BLaER1 treated with 17β-estradiol and CSF1 and Interleukin-3, amounts not matched to agents 10 nM and 100 nM (cell line): ENCODE results near the gene NOX4.
"Not testable (repeated sequence)": the region's sequence is repeated elsewhere in the genome, so short reads cannot be mapped to it uniquely, and the experiment has no call there.

Experiments used
- H3K27ac ChIP-seq, 11 experiments: shearing (Covaris generic); formaldehyde crosslinking; 2 replicates each; pipeline ENCODE4 v1.8.1; 2022
- H3K27me3 ChIP-seq, 11 experiments: shearing (Covaris generic); formaldehyde crosslinking; 2 replicates each; pipeline ENCODE4 v1.8.1; 2022
- H3K36me3 ChIP-seq, 11 experiments: shearing (Covaris generic); formaldehyde crosslinking; 2 replicates each; pipeline ENCODE4 v1.8.1; 2022
- H3K4me1 ChIP-seq, 10 experiments: shearing (Covaris generic); formaldehyde crosslinking; 2 replicates each; pipeline ENCODE4 v1.8.1; 2022
- H3K4me2 ChIP-seq, 11 experiments: shearing (Covaris generic); formaldehyde crosslinking; 2 replicates each; pipeline ENCODE4 v1.8.1; 2022
- H3K4me3 ChIP-seq, 10 experiments: shearing (Covaris generic); formaldehyde crosslinking; 2 replicates each; pipeline ENCODE4 v1.8.1; 2022
- H3K9ac ChIP-seq, 11 experiments: shearing (Covaris generic); formaldehyde crosslinking; 2 replicates each; pipeline ENCODE4 v1.8.1; 2022
- H3K9me3 ChIP-seq, 11 experiments: shearing (Covaris generic); formaldehyde crosslinking; replicated peaks in 1 of 11; 2 replicates each; pipeline ENCODE4 v1.8.1; 2022
- H4K20me1 ChIP-seq, 11 experiments: shearing (Covaris generic); formaldehyde crosslinking; 2 replicates each; pipeline ENCODE4 v1.8.1; 2022
- Cebpa-rat ChIP-seq, 11 experiments: shearing (Covaris generic); IDR thresholded peaks; 2 replicates each; pipeline ENCODE4 v1.8.1; 2022

Gene NOX4

DNA sequence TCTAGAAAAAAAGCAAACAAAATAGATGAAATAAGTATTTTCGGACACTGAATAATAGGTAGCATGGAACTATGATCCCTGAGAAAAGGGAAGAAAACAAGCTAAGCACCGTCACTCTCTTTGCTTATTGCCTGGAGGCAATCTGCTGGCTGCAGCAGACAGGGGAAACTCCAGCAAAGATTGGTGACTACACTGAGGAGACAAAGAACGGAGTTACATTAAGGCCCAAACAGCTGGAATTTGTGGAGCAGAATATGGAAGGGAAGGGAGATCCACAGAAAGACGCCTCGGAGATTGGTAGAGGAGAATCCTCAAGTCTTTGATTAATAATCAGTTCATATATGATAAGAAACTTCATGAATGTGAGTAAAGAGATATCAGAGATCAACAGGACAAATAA lies 163.3 kb downstream of the NOX4 start:
- Histone ChIP-seq H3K4me1 (no peaks in the 10 kb centered on the region), H3K4me2 (no peak overlapping the region), H3K9me3 (no peaks in the 10 kb centered on the region), H3K27me3 (no peaks in the 10 kb centered on the region), H4K20me1 (no peaks in the 10 kb centered on the region), H3K9ac (no peak overlapping the region), H3K4me3 (no peak overlapping the region), H3K36me3 (no peaks in the 10 kb centered on the region), H3K27ac (no peak overlapping the region)
- no peak for TF ChIP-seq Cebpa-rat (IDR thresholded peaks at IDR 0.05)

GRCh38 chr11:89321401-89321800 lies 169.8 kb downstream of the NOX4 start:
- no peak overlapping the region for H3K4me3 ChIP-seq
- H3K4me1 ChIP-seq: no peaks in the 10 kb centered on the region
- H3K27ac ChIP-seq: no peak overlapping the region
- no peaks in the 10 kb centered on the region for H3K36me3 ChIP-seq
- no peaks in the 10 kb centered on the region for H4K20me1 ChIP-seq
- H3K27me3 ChIP-seq: no peaks in the 10 kb centered on the region
- no peak for TF ChIP-seq Cebpa-rat (IDR thresholded peaks at IDR 0.05)
- no peak overlapping the region for H3K4me2 ChIP-seq
- H3K9me3 ChIP-seq: peaks cover 0 to 4% (median 0%) of the 10 kb centered on the region in 11 experiments; a peak in 1 of 22 replicates
- H3K9ac ChIP-seq: no peak overlapping the region

- H3K9me3 ChIP-seq, H3K27ac ChIP-seq, H3K4me3 ChIP-seq, H4K20me1 ChIP-seq, H3K27me3 ChIP-seq, H3K4me1 ChIP-seq, H3K4me2 ChIP-seq, H3K9ac ChIP-seq, H3K36me3 ChIP-seq: not testable (repeated sequence)
Measured at GRCh38 chr11:89310607-89311006, 180.6 kb downstream of the NOX4 start.

GRCh38 chr11:89309321-89309985 lies 181.7 kb downstream of the NOX4 start:
- H3K27ac ChIP-seq, H3K27me3 ChIP-seq: not testable (repeated sequence)

GRCh38 chr11:89308272-89308671 lies 182.9 kb downstream of the NOX4 start:
- H4K20me1 ChIP-seq, H3K27ac ChIP-seq, H3K27me3 ChIP-seq, H3K4me3 ChIP-seq, H3K9me3 ChIP-seq, H3K36me3 ChIP-seq, H3K4me2 ChIP-seq, H3K9ac ChIP-seq, H3K4me1 ChIP-seq: not testable (repeated sequence)

More at GRCh38 chr11:89309321-89309985, 181.7 kb downstream of the NOX4 start:
- H4K20me1 ChIP-seq, H3K4me1 ChIP-seq, H3K9me3 ChIP-seq, H3K4me2 ChIP-seq, H3K36me3 ChIP-seq, H3K9ac ChIP-seq, H3K4me3 ChIP-seq: not testable (repeated sequence)

DNA sequence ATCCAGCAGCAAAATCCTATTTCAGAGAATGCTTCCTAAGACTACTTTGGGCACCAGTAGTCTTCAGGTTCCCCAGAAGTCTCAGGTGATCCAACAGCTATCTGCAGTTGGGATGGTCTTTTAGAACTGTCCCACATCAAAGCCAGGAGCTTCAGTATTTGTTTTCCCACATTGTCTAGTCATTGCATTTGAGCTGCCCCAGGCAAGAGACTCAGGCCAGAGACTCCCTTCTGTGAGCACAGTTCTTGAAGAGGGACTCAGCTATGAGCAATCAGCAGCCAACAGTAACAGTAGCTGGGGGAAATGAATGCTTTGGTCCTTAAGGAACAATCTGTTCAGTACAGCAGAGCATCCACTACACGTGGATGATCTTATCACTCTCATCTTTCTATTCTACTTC lies 188.1 kb downstream of the NOX4 start:
- H3K4me3 ChIP-seq, H3K27ac ChIP-seq, H3K4me1 ChIP-seq, H3K36me3 ChIP-seq, H4K20me1 ChIP-seq, H3K27me3 ChIP-seq, H3K9me3 ChIP-seq, H3K4me2 ChIP-seq, H3K9ac ChIP-seq: not testable (repeated sequence)

DNA sequence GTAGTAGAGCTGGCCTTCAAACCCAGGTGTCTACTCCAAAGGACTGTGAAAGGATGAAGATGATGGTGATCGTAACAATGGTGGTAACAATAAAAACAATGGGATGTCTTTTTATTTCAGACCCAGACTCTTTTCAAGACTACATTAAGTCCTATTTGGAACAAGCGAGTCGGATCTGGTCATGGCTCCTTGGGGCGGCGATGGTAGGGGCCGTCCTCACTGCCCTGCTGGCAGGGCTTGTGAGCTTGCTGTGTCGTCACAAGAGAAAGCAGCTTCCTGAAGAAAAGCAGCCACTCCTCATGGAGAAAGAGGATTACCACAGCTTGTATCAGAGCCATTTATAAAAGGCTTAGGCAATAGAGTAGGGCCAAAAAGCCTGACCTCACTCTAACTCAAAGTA lies 196.2 kb downstream of the NOX4 start:
- not testable (repeated sequence) for H3K4me2 ChIP-seq, H3K9ac ChIP-seq, H4K20me1 ChIP-seq, H3K4me3 ChIP-seq, H3K27ac ChIP-seq, H3K4me1 ChIP-seq, H3K27me3 ChIP-seq, H3K9me3 ChIP-seq, H3K36me3 ChIP-seq

- H3K4me2 ChIP-seq: no peak overlapping the region
Measured at GRCh38 chr11:89293965-89294679, 197.1 kb downstream of the NOX4 start.

GRCh38 chr11:89288004-89288403 lies 203.2 kb downstream of the NOX4 start:
- H3K9ac ChIP-seq, H3K9me3 ChIP-seq, H3K4me2 ChIP-seq, H3K27me3 ChIP-seq, H4K20me1 ChIP-seq, H3K27ac ChIP-seq, H3K4me3 ChIP-seq, H3K4me1 ChIP-seq, H3K36me3 ChIP-seq: not testable (repeated sequence)

More at GRCh38 chr11:89293965-89294679, 197.1 kb downstream of the NOX4 start:
- no peaks in the 10 kb centered on the region for H3K9me3 ChIP-seq
- TF ChIP-seq Cebpa-rat (IDR thresholded peaks at IDR 0.05): no peak
- no peak overlapping the region for H3K9ac ChIP-seq
- H4K20me1 ChIP-seq: no peaks in the 10 kb centered on the region
- H3K4me3 ChIP-seq: no peak overlapping the region
- H3K27ac ChIP-seq: no peak overlapping the region
- H3K4me1 ChIP-seq: no peaks in the 10 kb centered on the region
- H3K36me3 ChIP-seq: no peaks in the 10 kb centered on the region
- no peaks in the 10 kb centered on the region for H3K27me3 ChIP-seq

- not testable (repeated sequence) for H3K4me1 ChIP-seq, H3K27me3 ChIP-seq, H3K36me3 ChIP-seq, H3K27ac ChIP-seq, H3K9ac ChIP-seq, H4K20me1 ChIP-seq, H3K4me3 ChIP-seq, H3K9me3 ChIP-seq
- peak overlapping the region in 7 of 11 experiments; percentile 0 to 47 (median 30); a peak in 6 of 22 replicates for H3K4me2 ChIP-seq
Measured at GRCh38 chr11:89286601-89287000, 204.6 kb downstream of the NOX4 start.

DNA sequence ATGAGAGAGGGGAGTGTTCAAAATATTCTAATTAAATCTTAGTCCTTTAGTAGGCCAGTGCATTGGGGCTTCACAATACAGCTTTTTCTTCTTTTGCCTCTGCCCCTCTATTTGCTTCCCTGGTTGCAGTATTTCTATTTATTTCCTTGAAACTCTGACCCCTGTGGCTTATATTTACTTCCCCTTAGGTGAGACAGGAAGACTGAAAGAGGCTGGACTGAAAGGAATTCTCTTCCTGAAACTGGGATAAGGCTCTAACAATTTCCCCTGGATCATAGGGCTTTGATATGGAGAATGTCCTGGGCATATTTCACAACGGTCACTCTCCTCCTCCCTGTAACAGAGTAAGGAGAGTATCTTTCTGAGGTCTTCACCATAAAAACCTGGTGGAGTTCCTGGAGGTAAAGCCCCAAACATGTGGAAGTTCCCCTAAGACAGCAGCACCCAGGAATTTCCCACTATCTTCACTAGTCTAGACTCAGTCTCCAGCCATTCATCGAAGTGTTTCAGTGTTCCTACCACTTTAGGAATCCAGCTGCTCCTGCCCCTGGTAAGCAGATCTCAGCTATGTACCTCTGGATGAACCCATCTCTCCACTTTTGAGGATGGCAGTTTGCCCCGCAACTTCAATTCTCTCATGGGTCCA lies 210.0 kb downstream of the NOX4 start:
- H3K4me1 ChIP-seq, H4K20me1 ChIP-seq: not testable (repeated sequence)

More for the DNA sequence above, 210.0 kb downstream of the NOX4 start:
- not testable (repeated sequence) for H3K9ac ChIP-seq, H3K36me3 ChIP-seq, H3K27me3 ChIP-seq, H3K4me2 ChIP-seq, H3K9me3 ChIP-seq, H3K27ac ChIP-seq, H3K4me3 ChIP-seq
